ENCODE measurements around the gene RECK.
"Not testable (repeated sequence)": the region's sequence is repeated elsewhere in the genome, so short reads cannot be mapped to it uniquely, and the experiment has no call there.

The RECK gene, protein sequence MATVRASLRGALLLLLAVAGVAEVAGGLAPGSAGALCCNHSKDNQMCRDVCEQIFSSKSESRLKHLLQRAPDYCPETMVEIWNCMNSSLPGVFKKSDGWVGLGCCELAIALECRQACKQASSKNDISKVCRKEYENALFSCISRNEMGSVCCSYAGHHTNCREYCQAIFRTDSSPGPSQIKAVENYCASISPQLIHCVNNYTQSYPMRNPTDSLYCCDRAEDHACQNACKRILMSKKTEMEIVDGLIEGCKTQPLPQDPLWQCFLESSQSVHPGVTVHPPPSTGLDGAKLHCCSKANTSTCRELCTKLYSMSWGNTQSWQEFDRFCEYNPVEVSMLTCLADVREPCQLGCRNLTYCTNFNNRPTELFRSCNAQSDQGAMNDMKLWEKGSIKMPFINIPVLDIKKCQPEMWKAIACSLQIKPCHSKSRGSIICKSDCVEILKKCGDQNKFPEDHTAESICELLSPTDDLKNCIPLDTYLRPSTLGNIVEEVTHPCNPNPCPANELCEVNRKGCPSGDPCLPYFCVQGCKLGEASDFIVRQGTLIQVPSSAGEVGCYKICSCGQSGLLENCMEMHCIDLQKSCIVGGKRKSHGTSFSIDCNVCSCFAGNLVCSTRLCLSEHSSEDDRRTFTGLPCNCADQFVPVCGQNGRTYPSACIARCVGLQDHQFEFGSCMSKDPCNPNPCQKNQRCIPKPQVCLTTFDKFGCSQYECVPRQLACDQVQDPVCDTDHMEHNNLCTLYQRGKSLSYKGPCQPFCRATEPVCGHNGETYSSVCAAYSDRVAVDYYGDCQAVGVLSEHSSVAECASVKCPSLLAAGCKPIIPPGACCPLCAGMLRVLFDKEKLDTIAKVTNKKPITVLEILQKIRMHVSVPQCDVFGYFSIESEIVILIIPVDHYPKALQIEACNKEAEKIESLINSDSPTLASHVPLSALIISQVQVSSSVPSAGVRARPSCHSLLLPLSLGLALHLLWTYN

DNA sequence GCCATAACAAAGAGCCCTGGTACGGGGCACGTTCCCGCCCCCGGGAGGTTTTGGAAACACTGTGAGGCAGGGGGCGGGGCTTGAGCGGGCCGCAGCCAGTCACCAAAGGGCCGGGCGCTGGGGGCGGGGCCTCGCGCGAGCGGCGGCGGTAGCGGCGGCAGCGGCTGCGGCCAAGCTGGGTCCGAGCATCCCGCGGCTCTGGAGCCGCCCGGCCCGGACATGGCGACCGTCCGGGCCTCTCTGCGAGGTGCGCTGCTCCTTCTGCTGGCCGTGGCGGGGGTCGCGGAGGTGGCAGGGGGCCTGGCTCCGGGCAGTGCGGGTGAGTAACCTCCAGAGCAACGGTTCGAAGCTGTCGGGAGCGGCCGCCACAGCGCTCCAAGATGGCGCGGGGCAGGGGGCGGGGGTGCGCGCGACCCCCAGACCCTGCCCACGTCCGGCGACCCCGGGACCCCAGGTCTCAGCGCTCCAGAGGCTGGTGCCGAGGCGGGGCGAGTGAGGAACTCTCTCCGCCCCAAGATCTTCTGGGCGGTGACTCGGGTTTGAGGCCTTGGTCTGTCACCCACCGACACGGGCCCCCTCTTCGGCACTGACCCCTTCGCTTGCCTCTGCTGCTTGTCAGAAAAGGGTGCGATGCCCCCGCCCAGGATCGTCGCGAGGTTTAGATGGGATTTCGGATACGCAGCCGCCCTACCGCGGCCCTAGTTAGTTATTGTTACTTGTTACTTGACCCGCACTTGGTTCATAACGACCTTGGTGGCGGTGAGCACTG lies at the start of gene RECK:
RECK (plus strand) TSS at position 134 of the 769 bp plus-strand sequence; CDS start at position 220, 86 bp downstream.
- TF ChIP-seq, protein P1, sequence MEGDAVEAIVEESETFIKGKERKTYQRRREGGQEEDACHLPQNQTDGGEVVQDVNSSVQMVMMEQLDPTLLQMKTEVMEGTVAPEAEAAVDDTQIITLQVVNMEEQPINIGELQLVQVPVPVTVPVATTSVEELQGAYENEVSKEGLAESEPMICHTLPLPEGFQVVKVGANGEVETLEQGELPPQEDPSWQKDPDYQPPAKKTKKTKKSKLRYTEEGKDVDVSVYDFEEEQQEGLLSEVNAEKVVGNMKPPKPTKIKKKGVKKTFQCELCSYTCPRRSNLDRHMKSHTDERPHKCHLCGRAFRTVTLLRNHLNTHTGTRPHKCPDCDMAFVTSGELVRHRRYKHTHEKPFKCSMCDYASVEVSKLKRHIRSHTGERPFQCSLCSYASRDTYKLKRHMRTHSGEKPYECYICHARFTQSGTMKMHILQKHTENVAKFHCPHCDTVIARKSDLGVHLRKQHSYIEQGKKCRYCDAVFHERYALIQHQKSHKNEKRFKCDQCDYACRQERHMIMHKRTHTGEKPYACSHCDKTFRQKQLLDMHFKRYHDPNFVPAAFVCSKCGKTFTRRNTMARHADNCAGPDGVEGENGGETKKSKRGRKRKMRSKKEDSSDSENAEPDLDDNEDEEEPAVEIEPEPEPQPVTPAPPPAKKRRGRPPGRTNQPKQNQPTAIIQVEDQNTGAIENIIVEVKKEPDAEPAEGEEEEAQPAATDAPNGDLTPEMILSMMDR (IDR thresholded peaks at IDR 0.05; ENCODE audit: extremely low read depth, missing control alignments) = no peak
- peak; percentile 95 for DNase-seq (ENCODE audit: low spot score)

DNA sequence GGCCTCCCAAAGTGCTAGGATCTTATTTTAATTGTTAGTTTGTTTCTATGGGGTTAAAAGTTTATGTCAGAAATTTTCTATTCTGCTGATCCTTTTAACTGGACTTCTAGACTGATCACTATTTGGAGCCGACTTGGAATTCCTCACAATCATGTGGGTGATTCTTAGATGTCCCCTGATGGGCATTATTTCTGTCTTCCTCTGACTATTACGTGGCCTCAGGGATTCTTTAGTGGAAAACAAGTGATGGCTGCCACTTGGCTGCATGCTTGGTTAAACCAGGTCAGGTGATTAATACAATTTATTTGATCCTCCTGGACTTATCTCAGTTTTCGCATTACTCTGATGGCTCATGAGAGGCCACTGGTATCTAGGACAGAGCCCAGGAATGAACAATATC lies 46.6 kb upstream of the RECK start:
- TF ChIP-seq, protein P1 (IDR thresholded peaks at IDR 0.05; ENCODE audit: extremely low read depth, missing control alignments) = no peak
- no peak for DNase-seq (ENCODE audit: low spot score)

DNA sequence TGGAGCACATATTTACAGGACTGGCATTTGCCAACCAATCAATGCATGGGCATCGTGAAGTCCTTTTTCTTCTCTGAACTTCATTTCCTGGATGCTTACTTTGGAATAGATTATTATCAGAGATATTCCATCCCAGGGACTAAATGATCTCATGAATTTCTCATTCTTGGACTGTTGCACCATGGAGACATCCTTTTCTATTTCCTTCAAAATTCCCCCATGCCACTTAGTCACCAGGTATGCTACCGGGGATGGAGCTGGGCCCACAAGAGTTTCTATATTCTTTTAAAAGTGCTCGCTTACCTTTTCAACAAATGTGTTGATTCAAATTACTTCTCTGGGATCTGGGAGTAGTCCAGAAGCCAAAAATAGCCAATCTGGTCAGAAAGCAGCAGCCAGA lies 43.6 kb upstream of the RECK start:
- DNase-seq (ENCODE audit: low spot score) = not testable (repeated sequence)

DNA sequence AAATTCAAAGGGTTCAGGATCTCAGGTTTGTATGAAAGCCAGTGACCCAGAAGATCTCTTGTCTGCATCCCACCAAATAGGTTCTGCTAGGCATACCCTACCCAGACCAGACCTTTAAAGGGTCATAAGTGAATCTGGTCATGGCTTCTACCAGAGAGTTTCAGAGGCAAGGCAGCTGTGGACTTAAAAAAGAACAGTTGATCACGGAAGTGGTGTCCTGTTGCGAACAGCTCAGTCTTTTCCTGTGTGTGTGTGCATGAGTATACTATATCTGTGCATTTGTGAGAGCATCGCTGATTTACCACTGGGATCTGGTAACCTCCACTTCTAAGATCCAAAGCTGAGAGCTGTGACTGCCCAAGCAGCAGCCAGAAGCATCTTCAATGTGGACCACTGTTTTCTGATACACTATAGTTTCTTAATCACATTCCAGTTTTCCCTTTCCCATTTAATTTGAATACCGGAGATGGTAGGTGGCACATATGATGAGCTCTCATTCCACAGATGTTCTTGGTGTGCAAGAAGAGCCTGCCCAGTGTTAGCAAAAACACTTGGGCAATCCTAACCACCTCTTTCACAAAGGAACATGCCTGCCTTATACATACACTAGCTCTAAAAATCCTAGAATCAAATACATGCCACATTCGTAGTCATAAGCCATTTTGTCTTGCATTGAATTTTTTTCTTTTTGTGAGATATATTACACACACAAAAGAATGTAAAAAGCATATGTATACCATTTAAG lies 42.6 kb upstream of the RECK start:
- TF ChIP-seq, protein P1 (IDR thresholded peaks at IDR 0.05; ENCODE audit: extremely low read depth, missing control alignments) = no peak
- DNase-seq (ENCODE audit: low spot score) = no peak

DNA sequence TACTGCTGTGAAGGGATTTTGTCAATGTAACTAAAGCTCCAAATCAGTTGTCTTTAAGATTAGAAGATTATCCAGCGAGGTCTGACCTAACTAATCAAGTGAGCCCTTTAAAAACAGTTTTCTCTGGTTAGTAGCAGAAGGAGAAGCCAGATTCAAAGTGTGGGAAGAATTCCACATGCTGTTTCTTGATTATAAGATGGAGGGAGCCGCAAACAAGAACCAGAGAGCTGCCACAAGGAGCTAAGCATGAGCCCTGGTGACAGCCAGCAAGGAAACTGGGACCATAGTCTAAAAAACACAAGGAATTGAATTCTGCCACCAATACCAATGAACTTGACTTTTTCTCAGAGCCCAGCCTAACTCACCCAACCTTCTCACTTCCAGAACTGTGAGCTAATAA lies 41.8 kb upstream of the RECK start:
- TF ChIP-seq, protein P1 (IDR thresholded peaks at IDR 0.05; ENCODE audit: extremely low read depth, missing control alignments) = no peak

DNA sequence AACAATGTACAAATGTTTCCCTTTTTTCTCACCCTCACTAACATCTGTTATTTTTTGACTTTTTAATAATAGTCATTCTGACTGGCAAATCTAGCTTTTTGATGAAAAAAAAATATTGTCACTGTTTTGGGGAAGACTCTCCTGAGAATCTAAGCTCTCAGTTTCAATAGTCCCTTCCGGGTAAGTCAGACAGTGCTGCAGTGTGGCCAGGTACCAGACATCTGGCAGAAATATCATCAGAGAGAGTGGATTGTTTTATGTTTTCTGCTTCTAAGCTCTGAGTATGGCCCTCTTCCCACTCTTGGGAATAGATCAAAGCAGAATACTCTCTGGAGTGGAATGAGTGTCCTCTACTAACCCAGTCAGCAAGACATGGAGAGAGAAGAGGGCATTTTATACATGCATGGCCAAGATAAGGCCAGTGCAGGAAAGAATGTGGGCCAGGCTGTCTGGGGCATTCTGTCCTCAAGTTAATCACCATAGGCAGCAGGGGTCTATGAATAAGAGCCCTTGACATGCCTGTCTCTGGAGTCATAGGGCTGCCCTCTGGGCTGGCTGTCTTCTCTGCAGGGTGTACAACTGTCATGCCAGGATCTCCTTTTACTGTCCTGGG lies 40.2 kb upstream of the RECK start:
- no peak for DNase-seq (ENCODE audit: low spot score)
- TF ChIP-seq, protein P1 (IDR thresholded peaks at IDR 0.05; ENCODE audit: extremely low read depth, missing control alignments) = no peak

More for the DNA sequence above, 41.8 kb upstream of the RECK start:
- no peak for DNase-seq (ENCODE audit: low spot score)

DNA sequence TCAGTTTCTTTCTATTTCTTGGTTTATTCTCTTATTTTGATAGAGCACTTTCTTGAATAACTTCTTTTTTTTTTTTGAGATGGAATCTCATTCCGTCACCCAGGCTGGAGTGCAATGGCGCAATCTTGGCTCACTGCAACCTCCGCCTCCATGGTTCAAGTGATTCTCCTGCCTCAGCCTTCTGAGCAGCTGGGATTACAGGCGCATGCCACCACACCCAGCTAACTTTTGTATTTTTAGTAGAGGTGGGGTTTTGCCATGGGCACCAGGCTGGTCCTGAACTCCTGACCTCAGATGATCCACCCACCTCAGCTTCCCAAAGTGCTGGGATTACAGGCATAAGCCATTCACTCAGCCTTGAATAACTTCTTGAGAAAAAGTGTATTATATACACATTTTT lies 39.7 kb upstream of the RECK start:
- not testable (repeated sequence) for DNase-seq (ENCODE audit: low spot score)

Measured in GM20000 (cell line).